GM19025 (cell line): Measurements from ENCODE around the gene WNT7A.

Experiments used
- ATAC-seq: cut with Tn5 transposase; IDR thresholded peaks from one replicate; pipeline ENCODE4 v1.9.1; 2021; ENCODE audit warnings: mild to moderate bottlenecking, low read depth, moderate library complexity; ENCODE audit not compliant: unreplicated experiment

WNT7A gene

GRCh38 chr3:13833506-13834257 is 46.2 kb downstream of the WNT7A start:
- ATAC-seq, result no peak

GRCh38 chr3:13832130-13832529 is 47.7 kb downstream of the WNT7A start:
- no peak for ATAC-seq

GRCh38 chr3:13831386-13831996 is 48.4 kb downstream of the WNT7A start:
- ATAC-seq, result no peak

- ATAC-seq, result no peak
Measured at GRCh38 chr3:13829311-13829710, 50.6 kb downstream of the WNT7A start.

- ATAC-seq, result no peak
Measured at GRCh38 chr3:13828501-13829265, 51.2 kb downstream of the WNT7A start.

GRCh38 chr3:13827699-13828098 is 52.2 kb downstream of the WNT7A start:
- no peak for ATAC-seq

GRCh38 chr3:13827256-13827655 is 52.6 kb downstream of the WNT7A start:
- no peak for ATAC-seq

- ATAC-seq, result no peak
Measured at GRCh38 chr3:13826672-13827071, 53.2 kb downstream of the WNT7A start.

GRCh38 chr3:13825821-13826220 is 54.0 kb downstream of the WNT7A start:
- ATAC-seq, result no peak

GRCh38 chr3:13825311-13825579 is 54.6 kb downstream of the WNT7A start:
- ATAC-seq, result no peak

GRCh38 chr3:13824521-13825310 is 55.2 kb downstream of the WNT7A start:
- ATAC-seq, result no peak

GRCh38 chr3:13823692-13824091 is 56.2 kb downstream of the WNT7A start:
- no peak for ATAC-seq

GRCh38 chr3:13822871-13823585 is 56.8 kb downstream of the WNT7A start:
- ATAC-seq, result no peak

- ATAC-seq, result no peak
Measured at GRCh38 chr3:13822042-13822441, 57.8 kb downstream of the WNT7A start.

GRCh38 chr3:13821126-13821525 is 58.7 kb downstream of the WNT7A start:
- no peak for ATAC-seq

GRCh38 chr3:13818919-13819318 is 61.0 kb downstream of the WNT7A start:
- no peak for ATAC-seq

GRCh38 chr3:13815088-13815683 is 64.7 kb downstream of the WNT7A start:
- ATAC-seq, result no peak

GRCh38 chr3:13812034-13812471 is 67.8 kb downstream of the WNT7A start:
- no peak for ATAC-seq

- no peak for ATAC-seq
Measured at GRCh38 chr3:13811614-13812013, 68.3 kb downstream of the WNT7A start.

GRCh38 chr3:13808550-13808949 is 71.3 kb downstream of the WNT7A start:
- no peak for ATAC-seq
